ENCODE results near the gene ANKRD13D.

DNA sequence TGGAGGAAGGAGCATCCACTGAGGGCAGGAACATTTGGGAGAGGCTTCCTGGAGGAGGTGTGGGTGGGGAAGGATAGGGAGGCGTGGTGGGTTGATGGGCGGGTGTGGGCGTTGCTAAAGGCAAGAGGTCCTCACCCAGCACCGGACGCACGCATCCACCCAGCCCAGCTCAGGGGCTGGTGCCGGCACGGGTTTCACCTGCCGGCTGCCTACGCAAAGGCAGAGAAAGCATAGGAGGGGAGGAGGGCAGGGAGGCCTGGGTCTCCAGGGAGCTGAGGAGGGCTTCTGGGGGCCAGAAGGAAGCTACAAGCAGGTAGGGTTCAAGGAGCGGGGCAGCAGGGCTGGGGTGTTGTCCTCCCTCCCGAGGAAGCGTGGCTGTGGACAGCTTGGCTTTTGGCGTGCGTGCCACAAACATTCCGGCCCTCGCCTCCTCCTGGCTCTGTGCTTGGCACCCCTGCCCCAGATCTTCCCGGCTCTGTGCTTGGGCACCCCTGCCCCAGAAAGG, 22.0 kb downstream of the ANKRD13D start:
- no peak for TF ChIP-seq POLR2A (IDR thresholded peaks at IDR 0.05)
- TF ChIP-seq, protein P1, sequence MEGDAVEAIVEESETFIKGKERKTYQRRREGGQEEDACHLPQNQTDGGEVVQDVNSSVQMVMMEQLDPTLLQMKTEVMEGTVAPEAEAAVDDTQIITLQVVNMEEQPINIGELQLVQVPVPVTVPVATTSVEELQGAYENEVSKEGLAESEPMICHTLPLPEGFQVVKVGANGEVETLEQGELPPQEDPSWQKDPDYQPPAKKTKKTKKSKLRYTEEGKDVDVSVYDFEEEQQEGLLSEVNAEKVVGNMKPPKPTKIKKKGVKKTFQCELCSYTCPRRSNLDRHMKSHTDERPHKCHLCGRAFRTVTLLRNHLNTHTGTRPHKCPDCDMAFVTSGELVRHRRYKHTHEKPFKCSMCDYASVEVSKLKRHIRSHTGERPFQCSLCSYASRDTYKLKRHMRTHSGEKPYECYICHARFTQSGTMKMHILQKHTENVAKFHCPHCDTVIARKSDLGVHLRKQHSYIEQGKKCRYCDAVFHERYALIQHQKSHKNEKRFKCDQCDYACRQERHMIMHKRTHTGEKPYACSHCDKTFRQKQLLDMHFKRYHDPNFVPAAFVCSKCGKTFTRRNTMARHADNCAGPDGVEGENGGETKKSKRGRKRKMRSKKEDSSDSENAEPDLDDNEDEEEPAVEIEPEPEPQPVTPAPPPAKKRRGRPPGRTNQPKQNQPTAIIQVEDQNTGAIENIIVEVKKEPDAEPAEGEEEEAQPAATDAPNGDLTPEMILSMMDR (IDR thresholded peaks at IDR 0.05): no peak
- TF ChIP-seq POLR2AphosphoS5 (IDR thresholded peaks at IDR 0.05; ENCODE audit: insufficient read depth in 1 of 2, low read depth in 1 of 2): no peak
